H54 (cell line): ENCODE results near the gene SLC25A3.
"Not testable (repeated sequence)": the region's sequence is repeated elsewhere in the genome, so short reads cannot be mapped to it uniquely, and the experiment has no call there.

Experiments
- DNase-seq: peaks from one replicate; pipeline ENCODE4 v3.0.0; 2011; ENCODE audit warnings: low spot score, mixed read lengths; ENCODE audit not compliant: insufficient read length
- FAIRE-seq: peaks from 3 replicates; lab custom pipeline; 2011; peaks lifted over from hg19 to GRCh38; lab: Jason Lieb, UNC
- POLR2A ChIP-seq: IDR thresholded peaks from 2 replicates; pipeline ENCODE4 v1.6.1; 2011; ENCODE audit warnings: low read depth, mild to moderate bottlenecking, low read length

SLC25A3 gene

GRCh38 chr12:98618952-98619351, 25.5 kb downstream of the SLC25A3 start:
- no peak for FAIRE-seq
- no peak for TF ChIP-seq POLR2A
- DNase-seq, result no peak

GRCh38 chr12:98635657-98636323, 42.3 kb downstream of the SLC25A3 start:
- no peak for TF ChIP-seq POLR2A
- DNase-seq (peak; percentile 44), FAIRE-seq (peak; percentile 91)

GRCh38 chr12:98637068-98637467, 43.6 kb downstream of the SLC25A3 start:
- DNase-seq, result no peak
- no peak for FAIRE-seq
- TF ChIP-seq POLR2A, result no peak

- DNase-seq (no peak), FAIRE-seq (no peak)
- TF ChIP-seq POLR2A, result no peak
Measured at GRCh38 chr12:98638009-98638408, 44.5 kb downstream of the SLC25A3 start.

GRCh38 chr12:98639491-98639890, 46.0 kb downstream of the SLC25A3 start:
- no peak for FAIRE-seq
- DNase-seq, result no peak
- TF ChIP-seq POLR2A, result no peak

- not testable (repeated sequence) for FAIRE-seq, DNase-seq
Measured at GRCh38 chr12:98642801-98643200, 49.3 kb downstream of the SLC25A3 start.

GRCh38 chr12:98644433-98644711, 50.9 kb downstream of the SLC25A3 start:
- no peak for TF ChIP-seq POLR2A
- FAIRE-seq (no peak), DNase-seq (peak; percentile 29)

- peak; percentile 93 for FAIRE-seq
- peak; percentile 75 for DNase-seq
- peak; percentile 86 for TF ChIP-seq POLR2A
Measured at GRCh38 chr12:98644712-98645571, 51.5 kb downstream of the SLC25A3 start, which contains the start of the genes APAF1 and IKBIP. APAF1 (plus strand) TSS chr12:98645290; CDS start chr12:98648360, 3,070 bp downstream. IKBIP (minus strand) TSS chr12:98644788; CDS start chr12:98644701, 87 bp downstream.

GRCh38 chr12:98645572-98646067, 52.1 kb downstream of the SLC25A3 start:
- FAIRE-seq (no peak), DNase-seq (peak; percentile 26)
- no peak for TF ChIP-seq POLR2A

- peak; percentile 30 for FAIRE-seq
- no peak for DNase-seq
- TF ChIP-seq POLR2A, result no peak
Measured at GRCh38 chr12:98646294-98647090, 53.0 kb downstream of the SLC25A3 start.

- FAIRE-seq (no peak), DNase-seq (no peak)
- TF ChIP-seq POLR2A, result no peak
Measured at GRCh38 chr12:98651328-98651727, 57.8 kb downstream of the SLC25A3 start.

- FAIRE-seq, result peak; percentile 75
- DNase-seq, result no peak
- no peak for TF ChIP-seq POLR2A
Measured at GRCh38 chr12:98653866-98654493, 60.5 kb downstream of the SLC25A3 start.
